Smooth muscle cell (in vitro differentiated cells): ENCODE results near the gene EPN3. TPM values are rescaled to one million over a fixed set of nuclear protein-coding genes. Genes with fewer than 3 reads are reported as not detected.

Source experiments
- DNase-seq: peaks from one replicate; lab custom pipeline; 2025; ENCODE audit not compliant: unreplicated experiment; lab: John Stamatoyannopoulos, UW
- H2AFZ ChIP-seq: fragments of 200-600 bp; sonication (generic); 2 replicates; pipeline ENCODE4 v1.6.0; 2016; ENCODE audit warnings: antibody characterized with exemption, low read depth, mild to moderate bottlenecking
- H3F3A ChIP-seq: fragments of 200-600 bp; sonication (generic); 2 replicates; pipeline ENCODE4 v1.6.0; 2017; ENCODE audit warnings: antibody characterized with exemption, low read depth
- H3K27ac ChIP-seq: fragments of 200-600 bp; sonication (generic); 2 replicates; pipeline ENCODE4 v1.5.1; 2016; ENCODE audit warnings: low read depth, mild to moderate bottlenecking
- H3K27me3 ChIP-seq: fragments of 200-600 bp; sonication (generic); 2 replicates; pipeline ENCODE4 v1.6.1; 2016; ENCODE audit warnings: low read depth, mild to moderate bottlenecking
- H3K36me3 ChIP-seq: fragments of 200-600 bp; sonication (generic); 2 replicates; pipeline ENCODE4 v1.5.1; 2016; ENCODE audit warnings: low read depth
- H3K4me1 ChIP-seq: fragments of 200-600 bp; sonication (generic); 2 replicates; pipeline ENCODE4 v1.5.1; 2016; ENCODE audit warnings: low read depth
- H3K4me2 ChIP-seq: fragments of 200-600 bp; sonication (generic); 2 replicates; pipeline ENCODE4 v1.6.0; 2016; ENCODE audit warnings: mild to moderate bottlenecking
- H3K4me3 ChIP-seq: fragments of 200-600 bp; sonication (generic); 2 replicates; pipeline ENCODE4 v1.5.1; 2016; ENCODE audit warnings: mild to moderate bottlenecking
- H3K79me2 ChIP-seq: fragments of 200-600 bp; sonication (generic); 2 replicates; pipeline ENCODE4 v1.6.0; 2016; ENCODE audit warnings: low read depth, mild to moderate bottlenecking
- H3K9ac ChIP-seq: fragments of 200-600 bp; sonication (generic); 2 replicates; pipeline ENCODE4 v1.6.0; 2016; ENCODE audit warnings: low read depth
- H3K9me3 ChIP-seq: fragments of 200-600 bp; sonication (generic); replicated peaks from 2 replicates; pipeline ENCODE4 v1.5.1; 2016; ENCODE audit warnings: low read depth
- H4K20me1 ChIP-seq: fragments of 200-600 bp; sonication (generic); 2 replicates; pipeline ENCODE4 v1.6.0; 2016; ENCODE audit warnings: low read depth
- CTCF ChIP-seq: fragments of 200-600 bp; sonication (generic); IDR thresholded peaks from 2 replicates; pipeline ENCODE4 v1.5.1; 2017; ENCODE audit warnings: borderline replicate concordance, mild to moderate bottlenecking, antibody characterized with exemption; ENCODE audit not compliant: insufficient read depth, poor library complexity, severe bottlenecking
- WGBS: methylation state at CpG from one replicate; pipeline ENCODE4 v1.1.7; 2016; ENCODE audit warnings: low lambda C conversion rate; 5-methylcytosine and 5-hydroxymethylcytosine counted together
- polyA plus RNA-seq: library from polyadenylated mRNA; unstranded; fragments of >200 nt; fragmentation: Nextera tagmentation; extraction: Ambion mirVana; gene quantifications from 2 replicates; pipeline ENCODE4 v1.2.1, GENCODE V29; 2016
- total RNA-seq: library from RNA; depleted of rRNA; stranded (reverse); fragments of >200 nt; gene quantifications from 2 replicates; pipeline ENCODE4 v1.2.3, GENCODE V29; 2014

The EPN3 gene
- total and polyA plus RNA-seq, 2 experiments from 2014 or later = 3.9 to 5.1 TPM

GRCh38 chr17:50536683-50537646 is 4.4 kb downstream of the EPN3 start:
- TF ChIP-seq CTCF = no peak
- Histone ChIP-seq H3K9ac (no peak overlapping the region), H3K36me3 (no peaks in the 10 kb centered on the region), H3K4me2 (no peak overlapping the region), H3K79me2 (no peaks in the 10 kb centered on the region), H2AFZ (no peak overlapping the region), H3K27me3 (peaks cover 19% of the 10 kb centered on the region), H3K27ac (no peak overlapping the region), H3F3A (no peaks in the 10 kb centered on the region), H4K20me1 (no peaks in the 10 kb centered on the region), H3K4me1 (peaks cover 32% of the 10 kb centered on the region), H3K4me3 (no peak overlapping the region), H3K9me3 (no peaks in the 10 kb centered on the region)
- WGBS = 98% methylated on average over 45 of the region's 45 CpGs
- no peak for DNase-seq

- Histone ChIP-seq H3K27ac (no peak overlapping the region), H3F3A (no peaks in the 10 kb centered on the region), H4K20me1 (no peaks in the 10 kb centered on the region), H3K79me2 (no peaks in the 10 kb centered on the region), H3K9me3 (no peaks in the 10 kb centered on the region), H2AFZ (no peak overlapping the region), H3K4me2 (no peak overlapping the region), H3K36me3 (no peaks in the 10 kb centered on the region), H3K4me3 (no peak overlapping the region), H3K27me3 (peaks cover 9% of the 10 kb centered on the region), H3K9ac (no peak overlapping the region), H3K4me1 (peaks cover 32% of the 10 kb centered on the region)
- WGBS = 97% methylated on average over 20 of the region's 20 CpGs
- TF ChIP-seq CTCF = no peak
- DNase-seq = no peak
These were observed 5.4 kb downstream of the EPN3 start for GRCh38 chr17:50537721-50538548.

GRCh38 chr17:50538549-50539410 is 6.2 kb downstream of the EPN3 start:
- no peak for DNase-seq
- 85% methylated on average over 20 of the region's 20 CpGs for WGBS
- Histone ChIP-seq H2AFZ (no peak overlapping the region), H3K9me3 (no peaks in the 10 kb centered on the region), H3K4me1 (peaks cover 24% of the 10 kb centered on the region), H3K79me2 (no peaks in the 10 kb centered on the region), H3F3A (no peaks in the 10 kb centered on the region), H3K27me3 (peaks cover under 1% of the 10 kb centered on the region), H3K36me3 (no peaks in the 10 kb centered on the region), H3K27ac (no peak overlapping the region), H3K4me2 (no peak overlapping the region), H3K9ac (no peak overlapping the region), H4K20me1 (no peaks in the 10 kb centered on the region), H3K4me3 (no peak overlapping the region)
- no peak for TF ChIP-seq CTCF
